Left hindlimb (tissue), 1 donor: Measurements from ENCODE around the gene KLHL12.
A peak's percentile ranks its signal among the peaks of the same experiment; 100 is the strongest.
"Not testable (repeated sequence)": the region's sequence is repeated elsewhere in the genome, so short reads cannot be mapped to it uniquely, and the experiment has no call there.

ENCODE experiments used
- DNase-seq: peaks from one replicate; pipeline ENCODE4 v3.0.0-alpha.2; 2018

KLHL12 gene

DNA sequence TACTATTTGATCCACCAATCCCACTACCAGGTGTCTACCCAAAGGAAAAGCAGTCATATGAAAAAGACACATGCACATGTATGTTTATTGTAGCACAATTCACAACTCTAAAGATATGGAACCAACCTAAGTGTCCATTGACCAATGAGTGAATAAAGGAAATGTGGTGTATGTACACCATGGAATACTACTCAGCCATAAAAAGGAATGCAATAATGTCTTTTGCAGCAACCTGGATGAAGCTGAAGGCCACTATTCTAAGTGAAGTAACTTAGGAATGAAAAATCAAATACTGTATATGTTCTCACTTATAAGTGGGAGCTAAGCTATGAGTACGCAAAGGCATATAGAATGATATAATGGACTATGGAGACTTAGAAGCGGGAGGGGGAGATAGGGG lies 18.4 kb upstream of the KLHL12 start:
- no peak for DNase-seq

DNA sequence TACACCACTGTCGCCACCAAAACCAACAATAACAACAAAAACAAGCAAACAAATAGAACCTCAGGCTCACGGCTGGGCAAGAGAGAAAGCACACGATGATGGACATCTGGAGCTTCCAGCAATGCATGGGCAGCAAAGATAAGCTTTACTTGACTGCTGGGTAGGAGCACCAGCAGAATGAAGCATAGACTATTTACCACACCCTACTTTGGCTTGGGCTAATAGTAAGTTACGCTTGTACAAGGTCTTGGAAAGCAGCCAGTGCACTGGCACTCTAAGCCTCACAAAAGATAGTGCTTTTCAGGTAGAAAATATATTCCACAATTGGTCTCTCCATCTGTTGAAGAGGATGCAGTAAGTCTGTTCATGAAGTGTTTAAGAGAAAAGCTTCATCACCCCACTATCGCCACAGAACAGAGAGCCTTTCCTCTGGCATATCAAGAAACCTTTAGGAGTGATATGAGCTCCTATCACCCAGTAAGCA lies 17.4 kb upstream of the KLHL12 start:
- no peak for DNase-seq

DNA sequence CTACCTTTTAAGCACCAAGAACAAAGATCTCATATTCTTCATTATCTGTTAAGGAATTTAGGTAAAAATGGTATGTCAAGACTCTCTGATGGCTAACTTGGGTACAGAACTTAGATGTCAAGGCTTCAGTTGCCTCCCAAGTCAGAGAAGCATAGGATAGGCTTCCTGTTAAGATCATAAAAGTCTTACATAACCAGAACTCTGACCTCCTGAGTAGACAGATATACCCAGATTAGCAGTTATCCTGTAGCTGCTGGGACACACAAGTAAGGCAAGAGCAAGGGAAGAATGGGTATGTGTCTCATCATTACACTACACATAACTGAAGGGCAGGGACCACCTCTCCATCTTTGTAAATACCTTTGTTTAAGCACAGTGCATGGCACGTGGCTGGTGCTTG lies 15.4 kb upstream of the KLHL12 start:
- DNase-seq, result no peak

- no peak for DNase-seq
Measured at GRCh38 chr1:202941372-202941771, 14.3 kb upstream of the KLHL12 start.

- no peak for DNase-seq
Measured at GRCh38 chr1:202940561-202940960, 13.5 kb upstream of the KLHL12 start.

GRCh38 chr1:202938287-202938925 lies 11.4 kb upstream of the KLHL12 start:
- DNase-seq, result no peak

DNA sequence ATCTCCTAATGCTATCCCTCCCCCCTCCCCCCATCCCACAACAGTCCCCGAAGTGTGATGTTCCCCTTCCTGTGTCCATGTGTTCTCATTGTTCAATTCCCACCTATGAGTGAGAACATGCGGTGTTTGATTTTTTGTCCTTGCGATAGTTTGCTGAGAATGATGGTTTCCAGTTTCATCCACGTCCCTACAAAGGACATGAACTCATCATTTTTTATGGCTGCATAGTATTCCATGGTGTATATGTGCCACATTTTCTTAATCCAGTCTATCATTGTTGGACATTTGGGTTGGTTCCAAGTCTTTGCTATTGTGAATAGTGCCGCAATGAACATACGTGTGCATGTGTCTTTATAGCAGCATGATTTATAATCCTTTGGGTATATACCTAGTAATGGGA lies 9.4 kb upstream of the KLHL12 start:
- not testable (repeated sequence) for DNase-seq

- DNase-seq, result no peak
Measured at GRCh38 chr1:202935844-202936243, 8.8 kb upstream of the KLHL12 start.

DNA sequence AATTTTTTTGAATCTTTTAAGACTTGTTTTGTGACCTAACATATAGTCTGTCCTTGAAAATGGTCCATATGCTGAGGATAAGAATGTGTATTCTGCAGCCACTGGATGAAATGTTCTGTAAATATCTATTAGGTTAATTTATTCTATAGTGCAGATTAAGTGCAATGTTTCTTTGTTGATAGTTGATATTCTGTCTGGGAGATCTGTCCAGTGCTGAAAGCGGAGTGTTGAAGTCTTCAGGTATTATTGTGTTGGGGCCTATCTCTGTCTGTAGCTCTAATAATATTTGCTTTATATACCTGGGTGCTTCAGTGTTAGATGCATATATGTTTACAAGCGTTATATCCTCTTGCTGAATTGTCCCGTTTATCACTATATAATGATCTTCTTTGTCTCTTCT lies 7.7 kb upstream of the KLHL12 start:
- no peak for DNase-seq

DNA sequence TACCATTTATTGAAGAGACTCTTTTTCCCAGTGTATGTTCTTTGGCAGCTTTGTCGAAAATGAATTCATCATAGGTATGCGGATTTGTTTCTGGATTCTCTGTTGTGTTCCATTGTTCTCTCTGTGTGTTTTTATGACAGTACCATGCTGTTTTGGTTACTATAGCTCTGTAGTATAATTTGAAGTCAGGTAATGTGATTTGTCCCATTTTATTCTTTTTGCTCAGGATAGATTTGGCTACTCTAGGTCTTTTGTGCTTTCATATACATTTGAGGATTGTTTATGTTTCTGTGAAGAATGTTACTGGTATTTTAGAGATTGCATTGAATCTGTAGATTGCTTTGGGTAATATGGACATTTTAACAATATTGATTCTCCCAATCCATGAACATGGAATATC lies 5.4 kb upstream of the KLHL12 start:
- no peak for DNase-seq

- DNase-seq, result no peak
Measured at GRCh38 chr1:202923533-202923932, 3.5 kb downstream of the KLHL12 start.

DNA sequence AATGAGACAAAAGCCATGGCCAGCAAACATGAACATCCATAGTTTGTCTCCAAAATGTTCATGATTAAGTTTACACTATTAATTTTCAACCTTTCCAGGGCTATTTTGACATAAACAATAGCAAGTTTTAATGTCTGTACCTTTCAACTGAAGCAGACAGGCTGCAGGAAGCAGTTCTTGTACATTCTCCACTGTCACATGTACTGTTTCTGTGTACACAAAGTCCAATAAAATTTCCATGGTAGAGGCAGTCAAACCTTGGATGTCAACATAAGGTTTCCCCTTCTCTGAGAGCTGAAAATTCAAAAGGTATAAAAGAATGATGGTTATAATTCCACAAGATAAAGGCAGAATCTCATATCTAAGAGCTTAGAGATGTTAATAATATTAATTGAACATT lies 7.4 kb downstream of the KLHL12 start:
- no peak for DNase-seq

DNA sequence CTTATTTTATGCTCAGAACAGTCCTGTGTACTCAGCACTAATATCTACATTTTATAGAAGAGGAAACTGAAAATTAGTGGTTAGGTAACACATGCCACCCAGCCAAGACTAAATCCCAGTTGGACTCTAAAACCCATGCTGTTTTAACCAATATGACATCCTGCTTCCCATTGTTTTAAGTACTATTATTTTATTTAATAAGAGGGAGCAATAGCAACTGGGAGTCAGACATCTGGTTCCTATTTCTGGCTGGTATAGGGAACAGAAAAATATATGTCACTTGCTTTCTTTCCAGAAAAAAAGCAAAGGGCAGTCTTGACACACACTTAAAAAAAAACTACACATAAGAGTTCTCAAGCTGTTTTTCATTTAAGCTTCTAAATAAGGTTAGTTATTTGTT lies 11.9 kb downstream of the KLHL12 start:
- no peak for DNase-seq

GRCh38 chr1:202912476-202912875 lies 14.6 kb downstream of the KLHL12 start:
- not testable (repeated sequence) for DNase-seq

GRCh38 chr1:202909494-202909893 lies 17.5 kb downstream of the KLHL12 start:
- DNase-seq, result no peak

- no peak for DNase-seq
Measured at GRCh38 chr1:202908998-202909397, 18.0 kb downstream of the KLHL12 start.

DNA sequence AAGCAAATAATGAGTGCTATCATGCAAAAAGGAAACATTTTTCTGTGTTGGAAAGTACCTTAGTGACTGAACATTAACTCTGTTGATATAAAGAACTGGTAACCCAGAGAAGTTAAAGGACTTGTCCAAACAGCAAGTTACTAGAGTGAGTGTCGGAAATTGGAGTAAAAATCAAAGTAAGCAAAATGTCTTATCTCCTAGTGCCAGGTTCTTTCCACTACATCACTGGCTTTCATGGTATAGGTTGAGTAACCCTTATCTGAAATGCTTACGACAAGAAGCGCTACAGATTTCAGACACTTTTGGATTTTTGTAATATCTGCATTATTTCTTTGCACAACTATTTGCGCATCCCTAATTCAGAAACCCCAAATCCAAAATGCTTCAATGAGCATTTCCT lies 21.7 kb downstream of the KLHL12 start:
- DNase-seq, result no peak

- DNase-seq, result not testable (repeated sequence)
Measured at GRCh38 chr1:202903808-202904207, 23.2 kb downstream of the KLHL12 start.

GRCh38 chr1:202901555-202901954 lies 25.5 kb downstream of the KLHL12 start:
- no peak for DNase-seq

DNA sequence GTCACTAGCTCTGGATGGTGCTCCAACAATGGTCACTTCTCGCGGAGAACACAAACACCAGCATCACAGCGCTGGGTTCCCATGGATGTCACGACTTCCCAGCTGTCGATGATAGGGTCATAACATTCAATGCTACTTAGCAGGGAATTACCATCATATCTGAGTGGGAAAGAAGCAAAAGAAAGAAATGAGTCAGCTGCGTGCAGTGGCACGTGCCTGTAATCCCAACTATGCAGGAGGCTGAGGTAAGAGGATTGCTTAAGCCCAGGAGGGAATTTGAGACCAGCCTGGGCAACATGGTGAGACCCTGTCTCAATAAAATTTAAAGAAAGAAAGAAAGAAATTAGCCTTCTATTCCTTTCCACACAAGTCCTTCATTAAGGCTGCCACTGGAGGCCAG lies 34.5 kb downstream of the KLHL12 start:
- no peak for DNase-seq

GRCh38 chr1:202890392-202890791 lies 36.6 kb downstream of the KLHL12 start:
- DNase-seq, result no peak

DNA sequence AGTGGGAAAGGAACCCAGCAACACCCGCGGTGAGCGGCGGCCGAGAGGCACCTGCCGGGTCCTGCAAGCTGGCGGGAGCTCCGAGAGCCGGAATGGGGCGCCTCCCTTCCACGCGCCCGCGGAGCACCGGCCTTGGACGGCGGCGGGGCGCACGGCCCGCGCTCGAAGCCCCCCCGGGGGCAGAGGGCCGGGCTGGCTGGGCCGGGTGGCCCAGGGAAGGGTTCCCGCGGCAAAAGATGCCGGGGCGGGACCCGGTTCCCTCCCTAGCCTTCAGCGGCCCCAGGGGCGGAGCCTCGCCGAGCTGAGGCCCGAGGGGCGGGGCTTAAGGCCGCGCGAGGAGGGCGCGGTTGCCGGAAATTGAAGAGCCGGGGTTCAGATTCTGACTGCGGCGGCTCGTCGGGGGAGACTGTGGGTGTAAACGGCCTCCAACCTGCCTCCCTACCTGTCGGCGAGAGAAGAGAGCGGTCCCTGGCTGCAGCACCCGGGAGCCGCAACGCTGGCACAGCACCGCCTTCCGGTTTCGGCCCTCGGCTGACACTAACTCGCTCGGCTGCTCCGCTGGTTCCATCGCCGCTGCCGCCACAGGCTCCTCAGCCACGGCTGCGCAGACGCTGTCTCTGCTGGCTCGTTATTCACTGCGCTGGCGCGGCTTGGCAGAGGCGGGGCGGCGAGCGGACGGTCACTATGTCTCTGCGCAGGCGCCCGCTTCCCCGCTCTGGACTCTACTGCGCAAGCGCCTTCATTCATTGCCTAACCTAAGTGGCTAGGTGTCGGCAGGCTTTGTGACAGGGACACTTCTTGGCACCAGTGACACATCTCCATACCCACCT lies 38.3 kb downstream of the KLHL12 start, which contains the start of gene RABIF:
Gene RABIF (minus strand): TSS at position 619 of the 830 bp plus-strand sequence. CDS start 51 bp downstream, at position 568.
- peak; percentile 97 for DNase-seq

DNA sequence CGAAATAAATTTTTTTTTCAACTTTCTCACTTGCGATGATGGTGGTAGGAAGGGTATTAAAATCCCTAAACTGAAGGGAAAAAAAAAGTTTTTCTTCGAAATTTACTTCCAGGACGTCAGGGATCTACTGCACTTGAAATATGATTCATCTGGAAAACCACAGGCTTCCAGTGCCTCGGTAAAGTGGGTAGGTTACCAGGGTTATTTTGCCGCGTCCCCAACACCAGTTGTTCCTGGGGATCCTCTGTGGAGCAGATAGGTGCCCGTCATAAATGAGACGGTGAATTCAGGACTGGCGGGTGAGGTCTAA lies 38.9 kb downstream of the KLHL12 start:
- DNase-seq, result no peak

DNA sequence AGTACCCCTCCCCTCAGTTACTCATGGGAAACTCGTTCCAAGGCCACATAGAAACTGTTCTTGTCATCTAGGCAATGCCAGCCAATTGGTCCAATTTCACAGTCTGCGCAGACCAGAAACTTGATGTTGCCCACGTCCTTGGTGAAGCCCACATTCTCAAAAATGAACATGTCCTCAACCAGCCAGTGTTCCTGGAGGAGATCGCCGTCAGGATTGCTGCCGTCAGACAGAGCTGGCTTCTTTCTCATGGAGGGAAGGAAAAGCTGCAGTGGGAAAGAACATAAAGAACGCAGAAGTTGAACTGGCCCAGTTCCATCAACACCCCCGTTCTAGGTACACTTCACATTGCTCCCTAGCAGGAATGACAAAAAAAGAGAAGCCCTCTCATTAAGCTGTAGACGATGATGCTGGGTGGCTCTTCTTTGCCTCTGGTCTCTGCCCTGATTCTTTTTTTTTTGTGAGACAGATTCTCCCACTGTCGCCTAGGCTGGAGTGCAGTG lies 46.0 kb downstream of the KLHL12 start:
- DNase-seq, result no peak
